Upper lobe of left lung (tissue), 6 donors: ENCODE data around the gene CNTNAP4. TPM values are rescaled to one million over a fixed set of nuclear protein-coding genes. Genes with fewer than 3 reads are reported as not detected.

Experiments
- ATAC-seq, 2 donors: fragments of 200-7000 bp; cut with Tn5 transposase; one replicate each; pipeline ENCODE4 v1.9.1; 2022; ENCODE audit warnings: mild to moderate bottlenecking in 2 of 2, moderate library complexity in 2 of 2; ENCODE audit not compliant: low FRiP score in 2 of 2
- DNase-seq, 2 donors: peaks; one replicate each; pipeline ENCODE4 v3.0.0-alpha.2; 2019 to 2020
- H3K27ac ChIP-seq, 4 donors: fragments of 200-600 bp; sonication (generic); one replicate each; pipeline ENCODE4 v1.5.1; 2016 to 2019
- H3K27me3 ChIP-seq, 4 donors: fragments of 200-600 bp; sonication (generic); one replicate each; pipeline ENCODE4 v1.5.1; 2017 to 2019
- H3K36me3 ChIP-seq, 4 donors: fragments of 200-600 bp; sonication (generic); one replicate each; pipeline ENCODE4 v1.5.1; 2016 to 2019
- H3K4me1 ChIP-seq, 4 donors: fragments of 200-600 bp; sonication (generic); one replicate each; pipeline ENCODE4 v1.5.1; 2018 to 2019
- H3K4me3 ChIP-seq, 4 donors: fragments of 200-600 bp; sonication (generic); one replicate each; pipeline ENCODE4 v1.5.1; 2017 to 2019; ENCODE audit warnings: mild to moderate bottlenecking in 2 of 4, moderate library complexity in 1 of 4
- H3K9me3 ChIP-seq, 4 donors: fragments of 200-600 bp; sonication (generic); one replicate each; pipeline ENCODE4 v1.5.1; 2018 to 2019
- EP300 ChIP-seq, 4 donors: sonication (generic); formaldehyde crosslinking; IDR thresholded peaks; one replicate each; pipeline ENCODE4 v1.5.1; 2017; ENCODE audit warnings: antibody characterized with exemption in 4 of 4, control low read depth in 2 of 4
- POLR2A ChIP-seq, 4 donors: fragments of 450-650 bp; IDR thresholded peaks; one replicate each; pipeline ENCODE4 v1.5.1; 2016 to 2017; ENCODE audit warnings: antibody characterized with exemption in 4 of 4, mild to moderate bottlenecking in 2 of 4
- POLR2AphosphoS5 ChIP-seq, 2 donors: sonication (generic); formaldehyde crosslinking; IDR thresholded peaks; one replicate each; pipeline ENCODE4 v1.5.1; 2017; ENCODE audit warnings: antibody characterized with exemption in 2 of 2
- WGBS, 2 donors: methylation state at CpG; one replicate each; pipeline ENCODE4 v1.1.5; 2017 to 2018; 5-methylcytosine and 5-hydroxymethylcytosine counted together
- total RNA-seq, 6 donors: library from RNA; depleted of rRNA in 4 of 6; stranded (reverse); fragments of >200 nt in 4 of 6; gene quantifications; one replicate each; pipeline versions ENCODE4 v1.1.0 to v1.2.1, GENCODE V29; 2016 to 2021
- TF ChIP-seq, protein P1 (sequence below), 6 experiments: fragments of 450-650 bp in 4 of 6; fragments of 200-600 bp in 2 of 6; sonication (generic) in 2 of 6; IDR thresholded peaks; one replicate each; pipeline ENCODE4 v1.5.1; 2016 to 2019; ENCODE audit warnings: antibody characterized with exemption in 6 of 6
- donor health status: DM: no; HTN: no; CAD: no; lungs with moderate emphysema.
- donor health status: DM: no; HTN: yes; CAD: no; lungs with severe emphysema.

The CNTNAP4 gene
- total RNA-seq, 6 donors from 2014 or later, result not detected

DNA sequence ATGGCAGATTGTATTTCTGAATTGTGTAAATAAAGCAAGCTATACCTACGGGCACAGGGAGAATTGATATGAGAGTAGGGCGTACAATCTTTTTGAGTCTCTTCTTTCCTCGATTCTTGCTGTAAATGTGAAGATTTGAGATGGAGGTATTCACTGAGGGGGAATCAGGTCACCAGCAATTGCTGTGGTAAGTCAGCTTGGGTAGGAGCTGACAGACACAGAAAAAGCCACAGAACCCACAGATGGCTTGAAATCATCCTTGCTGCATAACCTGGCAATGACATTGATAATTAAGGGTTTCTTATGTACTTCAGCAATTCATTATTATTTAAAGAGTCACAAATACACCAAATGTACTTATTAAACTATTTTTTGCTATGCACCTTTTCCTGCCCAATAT lies 164.2 kb downstream of the CNTNAP4 start:
- no peaks in the 10 kb centered on the region for H3K9me3 ChIP-seq
- WGBS, 2 donors, result 73 to 75% methylated on average over 3 of the region's 3 CpGs
- TF ChIP-seq, protein P1, sequence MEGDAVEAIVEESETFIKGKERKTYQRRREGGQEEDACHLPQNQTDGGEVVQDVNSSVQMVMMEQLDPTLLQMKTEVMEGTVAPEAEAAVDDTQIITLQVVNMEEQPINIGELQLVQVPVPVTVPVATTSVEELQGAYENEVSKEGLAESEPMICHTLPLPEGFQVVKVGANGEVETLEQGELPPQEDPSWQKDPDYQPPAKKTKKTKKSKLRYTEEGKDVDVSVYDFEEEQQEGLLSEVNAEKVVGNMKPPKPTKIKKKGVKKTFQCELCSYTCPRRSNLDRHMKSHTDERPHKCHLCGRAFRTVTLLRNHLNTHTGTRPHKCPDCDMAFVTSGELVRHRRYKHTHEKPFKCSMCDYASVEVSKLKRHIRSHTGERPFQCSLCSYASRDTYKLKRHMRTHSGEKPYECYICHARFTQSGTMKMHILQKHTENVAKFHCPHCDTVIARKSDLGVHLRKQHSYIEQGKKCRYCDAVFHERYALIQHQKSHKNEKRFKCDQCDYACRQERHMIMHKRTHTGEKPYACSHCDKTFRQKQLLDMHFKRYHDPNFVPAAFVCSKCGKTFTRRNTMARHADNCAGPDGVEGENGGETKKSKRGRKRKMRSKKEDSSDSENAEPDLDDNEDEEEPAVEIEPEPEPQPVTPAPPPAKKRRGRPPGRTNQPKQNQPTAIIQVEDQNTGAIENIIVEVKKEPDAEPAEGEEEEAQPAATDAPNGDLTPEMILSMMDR (IDR thresholded peaks at IDR 0.05), result no peak
- no peak for TF ChIP-seq EP300 (IDR thresholded peaks at IDR 0.05)
- no peak for TF ChIP-seq POLR2A (IDR thresholded peaks at IDR 0.05)
- no peak for TF ChIP-seq POLR2AphosphoS5 (IDR thresholded peaks at IDR 0.05)
- no peaks in the 10 kb centered on the region for H3K36me3 ChIP-seq
- no peaks in the 10 kb centered on the region for H3K27me3 ChIP-seq
- no peak overlapping the region for H3K4me3 ChIP-seq
- no peak for DNase-seq
- no peaks in the 10 kb centered on the region for H3K4me1 ChIP-seq
- ATAC-seq, result no peak
- no peak overlapping the region for H3K27ac ChIP-seq

DNA sequence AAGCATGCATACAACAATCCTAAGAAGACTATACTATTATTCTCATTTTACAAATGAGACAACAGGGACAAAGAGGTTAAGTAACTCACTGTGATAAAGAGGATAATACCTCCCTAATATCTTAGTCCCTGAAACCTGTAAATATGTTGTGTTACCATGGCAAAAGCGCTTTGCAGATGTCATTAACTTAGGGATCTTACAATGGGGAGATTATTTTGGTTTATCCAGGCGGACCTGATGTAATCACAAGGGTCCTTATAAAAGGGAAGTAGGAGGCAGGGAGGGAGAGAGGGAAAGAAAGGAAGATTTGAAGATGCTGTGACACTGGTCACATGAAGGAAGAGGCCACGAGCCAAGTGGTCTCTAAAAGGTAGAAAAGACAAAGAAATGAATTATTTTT lies 164.7 kb downstream of the CNTNAP4 start:
- ATAC-seq (no peak), DNase-seq (no peak)
- 63 to 70% methylated on average over 3 of the region's 3 CpGs for WGBS, 2 donors

DNA sequence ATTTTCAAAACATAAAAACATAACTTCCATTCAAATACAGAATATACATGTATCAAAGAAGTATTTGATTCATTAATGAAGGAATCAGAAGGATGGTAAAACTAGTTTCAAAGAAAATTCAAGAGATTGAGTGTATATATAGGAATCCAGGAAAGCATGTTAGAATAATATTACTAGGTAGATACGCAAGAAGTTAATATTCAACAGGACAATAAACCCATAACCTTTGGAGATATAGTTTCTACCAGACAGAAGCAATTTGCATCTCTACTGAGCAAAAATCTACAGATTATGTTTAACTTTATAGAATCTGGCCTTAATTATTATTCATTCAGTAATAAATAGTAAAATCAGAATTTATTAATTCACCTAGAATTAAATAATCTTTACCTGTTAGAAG lies 166.8 kb downstream of the CNTNAP4 start:
- TF ChIP-seq POLR2AphosphoS5 (IDR thresholded peaks at IDR 0.05), result no peak
- TF ChIP-seq, protein P1 (IDR thresholded peaks at IDR 0.05), result no peak
- no peak for TF ChIP-seq POLR2A (IDR thresholded peaks at IDR 0.05)
- TF ChIP-seq EP300 (IDR thresholded peaks at IDR 0.05), result no peak
- H3K4me3 ChIP-seq, result no peak overlapping the region
- WGBS, 2 donors, result 91 to 93% methylated on average over 1 of the region's 1 CpG
- no peak for DNase-seq
- H3K27me3 ChIP-seq, result no peaks in the 10 kb centered on the region
- H3K36me3 ChIP-seq, result no peaks in the 10 kb centered on the region
- H3K9me3 ChIP-seq, result no peaks in the 10 kb centered on the region
- no peak overlapping the region for H3K27ac ChIP-seq
- ATAC-seq, result no peak
- no peaks in the 10 kb centered on the region for H3K4me1 ChIP-seq

More for the DNA sequence above, 164.7 kb downstream of the CNTNAP4 start:
- no peak overlapping the region for H3K4me3 ChIP-seq
- TF ChIP-seq, protein P1 (IDR thresholded peaks at IDR 0.05), result no peak
- TF ChIP-seq POLR2A (IDR thresholded peaks at IDR 0.05) (no peak), POLR2AphosphoS5 (IDR thresholded peaks at IDR 0.05) (no peak), EP300 (IDR thresholded peaks at IDR 0.05) (no peak)
- H3K27ac ChIP-seq, result no peak overlapping the region
- H3K36me3 ChIP-seq, result no peaks in the 10 kb centered on the region
- no peaks in the 10 kb centered on the region for H3K27me3 ChIP-seq
- H3K4me1 ChIP-seq, result no peaks in the 10 kb centered on the region
- H3K9me3 ChIP-seq, result no peaks in the 10 kb centered on the region

DNA sequence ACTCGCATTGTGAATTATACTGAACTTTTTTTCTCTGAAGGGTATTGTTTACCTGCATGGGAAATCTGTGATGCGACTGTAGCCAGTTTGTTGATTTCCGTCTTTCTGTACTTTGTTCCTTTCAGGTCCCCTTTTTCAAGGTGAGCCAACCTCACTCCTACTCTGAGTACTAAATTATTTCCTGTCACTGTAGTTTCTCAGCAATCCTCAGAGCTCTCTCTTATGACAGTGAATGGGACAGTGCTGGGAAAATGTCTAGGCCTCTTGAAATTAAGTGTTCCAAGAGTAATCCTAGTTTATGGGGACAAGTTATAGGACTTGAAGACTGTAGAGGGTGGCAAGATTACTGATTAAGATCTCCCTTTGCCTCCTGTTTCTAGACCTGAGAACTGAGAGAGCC lies 167.6 kb downstream of the CNTNAP4 start:
- Histone ChIP-seq H3K4me1 (no peaks in the 10 kb centered on the region), H3K27me3 (no peaks in the 10 kb centered on the region), H3K4me3 (no peak overlapping the region), H3K9me3 (no peaks in the 10 kb centered on the region), H3K36me3 (no peaks in the 10 kb centered on the region), H3K27ac (no peak overlapping the region)
- 64 to 78% methylated on average over 2 to 3 of the region's 3 CpGs for WGBS, 2 donors
- DNase-seq, result no peak
- ATAC-seq, result no peak
- no peak for TF ChIP-seq POLR2A (IDR thresholded peaks at IDR 0.05)
- TF ChIP-seq, protein P1 (IDR thresholded peaks at IDR 0.05), result no peak
- TF ChIP-seq EP300 (IDR thresholded peaks at IDR 0.05), result no peak
- TF ChIP-seq POLR2AphosphoS5 (IDR thresholded peaks at IDR 0.05), result no peak

DNA sequence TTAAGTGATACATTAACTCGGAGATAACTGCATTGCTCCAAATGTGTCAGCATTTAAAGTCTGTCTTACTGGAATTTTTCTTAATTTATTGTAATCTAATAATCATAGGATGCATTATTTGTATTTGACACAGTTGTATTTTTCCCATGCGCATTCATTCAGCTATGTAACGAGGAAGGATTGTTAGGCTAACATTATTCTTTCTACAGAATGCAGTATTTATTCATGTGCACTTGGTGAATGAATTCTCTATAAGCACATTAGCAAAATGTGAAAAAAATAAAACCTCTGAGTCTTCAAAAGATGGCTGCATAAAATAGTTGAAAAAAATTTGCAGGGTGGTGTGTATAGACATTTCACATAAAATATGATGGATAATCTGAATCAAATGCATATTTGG lies 168.6 kb downstream of the CNTNAP4 start:
- Histone ChIP-seq H3K9me3 (no peaks in the 10 kb centered on the region), H3K4me1 (no peaks in the 10 kb centered on the region), H3K36me3 (no peaks in the 10 kb centered on the region), H3K27me3 (no peaks in the 10 kb centered on the region), H3K27ac (no peak overlapping the region), H3K4me3 (no peak overlapping the region)
- 88 to 90% methylated on average over 3 of the region's 3 CpGs for WGBS, 2 donors
- TF ChIP-seq POLR2AphosphoS5 (IDR thresholded peaks at IDR 0.05) (no peak), POLR2A (IDR thresholded peaks at IDR 0.05) (no peak), EP300 (IDR thresholded peaks at IDR 0.05) (no peak)
- TF ChIP-seq, protein P1 (IDR thresholded peaks at IDR 0.05), result no peak
- DNase-seq, result no peak
- no peak for ATAC-seq
